ENCODE measurements around the gene EDNRB.

GRCh38 chr13:77918391-77919245, at the start of gene EDNRB:
- TF ChIP-seq EZH2 (IDR thresholded peaks at IDR 0.05; ENCODE audit: borderline replicate concordance): no peak
- TF ChIP-seq CTCF (IDR thresholded peaks at IDR 0.05; ENCODE audit: poor library complexity): peak; percentile 22
- no peak for TF ChIP-seq EZH2phosphoT487 (IDR thresholded peaks at IDR 0.05; ENCODE audit: low read depth, severe bottlenecking, unreplicated experiment)
